OCI-LY3 (cell line): ENCODE measurements around the gene KCNIP1.
A peak's percentile ranks its signal among the peaks of the same experiment; 100 is the strongest.

Source experiments
- H2AFZ ChIP-seq: fragments of 200-600, 300-600 bp; shearing (Covaris generic); 2 replicates; pipeline ENCODE4 v1.6.0; 2014; ENCODE audit warnings: antibody characterized with exemption, low read depth, low read length
- H3K27ac ChIP-seq: fragments of 200-600, 300-600 bp; sonication (generic); 2 replicates; pipeline ENCODE4 v1.5.1; 2014; ENCODE audit warnings: mild to moderate bottlenecking, low read length, moderate library complexity, mixed read lengths
- H3K27me3 ChIP-seq: fragments of 200-600, 300-600 bp; sonication (generic); 2 replicates; pipeline ENCODE4 v1.6.1; 2014; ENCODE audit warnings: low read depth, low read length, mixed read lengths
- H3K36me3 ChIP-seq: fragments of 200-600, 300-600 bp; sonication (generic); replicated peaks from 2 replicates; pipeline ENCODE3; 2014; ENCODE audit warnings: low read depth, low read length, mixed read lengths
- H3K4me1 ChIP-seq: fragments of 300-600, 200-600 bp; sonication (generic); 2 replicates; pipeline ENCODE4 v1.6.1; 2014; ENCODE audit warnings: low read length, mixed read lengths
- H3K4me2 ChIP-seq: fragments of 200-600, 300-600 bp; sonication (generic); 2 replicates; pipeline ENCODE4 v1.6.1; 2014; ENCODE audit warnings: low read length, mixed read lengths
- H3K4me3 ChIP-seq: fragments of 300-600, 200-600 bp; sonication (generic); 2 replicates; pipeline ENCODE4 v1.5.1; 2014; ENCODE audit warnings: antibody characterized with exemption, mild to moderate bottlenecking, low read length, moderate library complexity
- H3K79me2 ChIP-seq: fragments of 300-600, 200-600 bp; shearing (Covaris generic); 2 replicates; pipeline ENCODE4 v1.6.1; 2014; ENCODE audit warnings: mild to moderate bottlenecking, low read length, mixed read lengths
- H3K9ac ChIP-seq: fragments of 300-600, 200-600 bp; shearing (Covaris generic); 2 replicates; pipeline ENCODE4 v1.6.0; 2014; ENCODE audit warnings: mild to moderate bottlenecking, low read length, moderate library complexity
- H3K9me3 ChIP-seq: fragments of 200-600, 300-600 bp; shearing (Covaris generic); 2 replicates; pipeline ENCODE4 v1.6.1; 2014; ENCODE audit warnings: low read length, mixed read lengths; ENCODE audit not compliant: insufficient read depth
- H4K20me1 ChIP-seq: fragments of 200-600, 300-600 bp; sonication (generic); 2 replicates; pipeline ENCODE4 v1.6.1; 2016; ENCODE audit warnings: low read length, mixed read lengths; ENCODE audit not compliant: insufficient read depth
- EZH2phosphoT487 ChIP-seq: fragments of 200-600 bp; shearing (Covaris generic); IDR thresholded peaks from 2 replicates; pipeline ENCODE4 v1.6.1; 2018; ENCODE audit warnings: antibody characterized with exemption, mixed run types, low read depth
- TF ChIP-seq, protein P1 (sequence below): fragments of 200-600, 300-600 bp; sonication (generic); IDR thresholded peaks from 2 replicates; pipeline ENCODE4 v1.5.1; 2014; ENCODE audit warnings: antibody characterized with exemption, low read length, low read depth

KCNIP1 gene

DNA sequence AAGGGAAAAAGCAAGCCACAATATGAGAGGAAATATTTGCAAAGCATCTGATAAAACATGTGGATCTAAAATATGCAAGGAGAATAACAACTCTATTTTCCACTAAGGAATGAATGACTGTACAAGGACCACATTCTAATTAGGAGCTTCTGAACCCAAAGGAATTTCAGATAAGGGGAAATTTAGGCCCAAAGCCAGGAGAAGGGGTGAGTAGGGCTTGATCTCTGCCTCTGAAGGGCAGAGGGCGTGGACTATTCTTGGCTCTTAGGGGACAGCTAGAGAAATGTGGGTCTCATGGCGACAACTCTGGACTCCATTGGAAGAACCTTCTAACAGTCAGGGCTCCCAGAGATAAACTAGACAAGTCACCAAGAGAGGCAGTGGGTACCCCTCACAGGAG lies 147.0 kb downstream of the KCNIP1 start:
- Histone ChIP-seq H3K36me3 (no peaks in the 10 kb centered on the region), H3K4me3 (no peak overlapping the region), H3K27ac (no peak overlapping the region), H4K20me1 (no peaks in the 10 kb centered on the region), H3K79me2 (no peaks in the 10 kb centered on the region), H2AFZ (no peak overlapping the region), H3K27me3 (peaks cover 75% of the 10 kb centered on the region), H3K4me1 (peaks cover 13% of the 10 kb centered on the region), H3K4me2 (no peak overlapping the region), H3K9me3 (no peaks in the 10 kb centered on the region), H3K9ac (no peak overlapping the region)
- TF ChIP-seq, protein P1, sequence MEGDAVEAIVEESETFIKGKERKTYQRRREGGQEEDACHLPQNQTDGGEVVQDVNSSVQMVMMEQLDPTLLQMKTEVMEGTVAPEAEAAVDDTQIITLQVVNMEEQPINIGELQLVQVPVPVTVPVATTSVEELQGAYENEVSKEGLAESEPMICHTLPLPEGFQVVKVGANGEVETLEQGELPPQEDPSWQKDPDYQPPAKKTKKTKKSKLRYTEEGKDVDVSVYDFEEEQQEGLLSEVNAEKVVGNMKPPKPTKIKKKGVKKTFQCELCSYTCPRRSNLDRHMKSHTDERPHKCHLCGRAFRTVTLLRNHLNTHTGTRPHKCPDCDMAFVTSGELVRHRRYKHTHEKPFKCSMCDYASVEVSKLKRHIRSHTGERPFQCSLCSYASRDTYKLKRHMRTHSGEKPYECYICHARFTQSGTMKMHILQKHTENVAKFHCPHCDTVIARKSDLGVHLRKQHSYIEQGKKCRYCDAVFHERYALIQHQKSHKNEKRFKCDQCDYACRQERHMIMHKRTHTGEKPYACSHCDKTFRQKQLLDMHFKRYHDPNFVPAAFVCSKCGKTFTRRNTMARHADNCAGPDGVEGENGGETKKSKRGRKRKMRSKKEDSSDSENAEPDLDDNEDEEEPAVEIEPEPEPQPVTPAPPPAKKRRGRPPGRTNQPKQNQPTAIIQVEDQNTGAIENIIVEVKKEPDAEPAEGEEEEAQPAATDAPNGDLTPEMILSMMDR, result no peak
- TF ChIP-seq EZH2phosphoT487, result no peak

DNA sequence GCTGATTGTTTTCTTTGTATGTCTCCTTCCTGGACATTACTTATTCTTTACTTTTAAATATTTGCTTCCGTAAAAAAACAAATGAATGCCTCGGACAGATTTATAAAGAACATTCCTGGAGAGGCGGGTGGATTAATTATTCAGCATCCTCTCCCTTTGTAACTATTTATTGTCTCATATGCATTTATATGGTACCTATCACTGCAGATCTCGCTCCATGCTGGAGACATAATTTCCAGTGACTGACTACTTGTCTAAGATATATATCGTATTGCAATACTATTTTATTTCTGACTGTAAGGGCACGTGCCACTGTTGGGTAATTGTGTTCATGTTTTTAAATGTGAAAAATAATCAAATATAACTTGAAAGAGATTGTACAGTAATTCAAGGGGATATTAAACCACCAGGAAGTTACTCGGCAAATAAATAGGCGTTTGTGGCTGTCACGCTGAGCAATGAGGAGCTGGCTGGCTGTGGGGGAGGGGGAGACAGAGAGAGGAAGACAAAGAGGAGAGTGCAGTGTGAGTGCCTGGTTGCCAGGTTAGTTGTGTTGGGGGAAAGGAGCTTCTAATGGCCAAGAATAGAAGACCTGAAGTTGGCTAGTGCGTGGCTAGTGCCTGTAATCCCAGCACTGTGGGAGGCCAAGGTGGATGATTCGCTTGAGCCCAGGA lies 147.9 kb downstream of the KCNIP1 start:
- H3K79me2 ChIP-seq, result no peaks in the 10 kb centered on the region
- TF ChIP-seq, protein P1, result no peak
- no peak for TF ChIP-seq EZH2phosphoT487
- no peak overlapping the region for H3K4me3 ChIP-seq
- H3K4me2 ChIP-seq, result no peak overlapping the region
- peaks cover 71% of the 10 kb centered on the region for H3K27me3 ChIP-seq
- no peak overlapping the region for H3K27ac ChIP-seq
- no peak overlapping the region for H3K9ac ChIP-seq
- H3K9me3 ChIP-seq, result no peaks in the 10 kb centered on the region
- H4K20me1 ChIP-seq, result no peaks in the 10 kb centered on the region
- H3K36me3 ChIP-seq, result no peaks in the 10 kb centered on the region
- peaks cover 17% of the 10 kb centered on the region for H3K4me1 ChIP-seq
- no peak overlapping the region for H2AFZ ChIP-seq

DNA sequence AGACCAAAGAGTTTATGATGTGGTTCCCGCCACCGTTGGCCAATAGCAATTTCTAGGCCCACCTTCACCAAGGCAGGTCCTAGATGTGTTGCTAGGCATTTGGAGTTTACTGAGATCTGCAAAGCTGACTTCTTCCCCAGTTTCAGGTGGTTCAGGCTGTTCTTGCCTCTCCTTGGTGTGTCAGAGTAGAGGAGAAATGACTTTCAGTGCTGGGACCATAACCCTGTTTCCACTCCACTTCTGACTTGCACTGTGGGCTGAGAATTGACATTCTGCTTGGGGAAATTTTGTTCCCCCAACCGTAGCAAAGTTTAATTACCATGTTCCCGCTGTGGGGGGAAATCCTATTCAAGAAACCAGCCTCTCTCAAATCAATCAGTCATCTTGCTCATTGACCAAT lies 151.7 kb downstream of the KCNIP1 start:
- H2AFZ ChIP-seq, result no peak overlapping the region
- no peaks in the 10 kb centered on the region; the same call in 1 of the 2 replicates for H4K20me1 ChIP-seq
- H3K4me1 ChIP-seq, result peaks cover 17% of the 10 kb centered on the region
- peaks cover 68% of the 10 kb centered on the region for H3K27me3 ChIP-seq
- H3K27ac ChIP-seq, result no peak overlapping the region
- H3K79me2 ChIP-seq, result no peaks in the 10 kb centered on the region
- no peak overlapping the region for H3K4me3 ChIP-seq
- TF ChIP-seq EZH2phosphoT487, result no peak
- TF ChIP-seq, protein P1, result no peak
- no peaks in the 10 kb centered on the region for H3K9me3 ChIP-seq
- no peaks in the 10 kb centered on the region for H3K36me3 ChIP-seq
- H3K9ac ChIP-seq, result no peak overlapping the region
- H3K4me2 ChIP-seq, result peak overlapping the region; percentile 46

DNA sequence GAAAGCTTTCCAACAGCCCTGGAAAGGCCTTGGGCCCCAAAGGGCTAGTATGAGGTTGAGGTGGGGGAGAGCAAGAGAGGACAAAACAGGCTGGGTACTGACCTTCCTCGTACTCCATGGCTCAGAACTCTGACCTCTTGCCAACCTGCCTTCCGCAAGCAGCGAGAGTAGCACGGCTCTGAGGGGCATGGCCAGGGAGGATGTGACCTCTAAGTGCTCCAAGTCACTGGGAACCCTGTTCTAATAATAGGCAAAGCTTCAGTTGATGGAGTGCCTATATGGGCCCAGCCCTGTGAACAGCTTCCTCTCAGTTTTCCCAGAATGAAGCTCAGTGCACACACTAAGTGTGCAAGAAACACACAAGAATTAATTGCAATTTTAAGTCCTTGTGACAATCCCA lies 152.1 kb downstream of the KCNIP1 start:
- Histone ChIP-seq H3K9me3 (no peaks in the 10 kb centered on the region), H3K27me3 (peaks cover 68% of the 10 kb centered on the region), H3K4me2 (peak overlapping the region; percentile 46), H3K36me3 (no peaks in the 10 kb centered on the region), H2AFZ (no peak overlapping the region), H3K79me2 (no peaks in the 10 kb centered on the region), H3K4me3 (no peak overlapping the region), H3K9ac (no peak overlapping the region), H3K27ac (no peak overlapping the region), H3K4me1 (peaks cover 20% of the 10 kb centered on the region), H4K20me1 (peaks cover 4% of the 10 kb centered on the region; the same call in 1 of the 2 replicates)
- no peak for TF ChIP-seq EZH2phosphoT487
- TF ChIP-seq, protein P1, result no peak
